Cardiac fibroblast (primary cell): ENCODE data around the gene CPSF6.

Experiments
- DNase-seq, 2 donors: peaks; one replicate each; pipeline versions ENCODE4 v3.0.0 to v3.0.0-alpha.2; 2010; ENCODE audit warnings: low read depth in 2 of 2
- H3K4me3 ChIP-seq, 2 donors: replicated peaks in 1 of 2; 1 replicate in 1 of 2; 2 replicates in 1 of 2; pipeline ENCODE4 v1.5.1; 2011; ENCODE audit warnings: low read depth in 2 of 2, low read length in 2 of 2, mild to moderate bottlenecking in 2 of 2, moderate library complexity in 1 of 2
- TF ChIP-seq, protein P1 (sequence below): IDR thresholded peaks from one replicate; pipeline ENCODE4 v1.5.1; 2011; ENCODE audit warnings: low read depth, mild to moderate bottlenecking, low read length, inconsistent platforms

The CPSF6 gene

DNA sequence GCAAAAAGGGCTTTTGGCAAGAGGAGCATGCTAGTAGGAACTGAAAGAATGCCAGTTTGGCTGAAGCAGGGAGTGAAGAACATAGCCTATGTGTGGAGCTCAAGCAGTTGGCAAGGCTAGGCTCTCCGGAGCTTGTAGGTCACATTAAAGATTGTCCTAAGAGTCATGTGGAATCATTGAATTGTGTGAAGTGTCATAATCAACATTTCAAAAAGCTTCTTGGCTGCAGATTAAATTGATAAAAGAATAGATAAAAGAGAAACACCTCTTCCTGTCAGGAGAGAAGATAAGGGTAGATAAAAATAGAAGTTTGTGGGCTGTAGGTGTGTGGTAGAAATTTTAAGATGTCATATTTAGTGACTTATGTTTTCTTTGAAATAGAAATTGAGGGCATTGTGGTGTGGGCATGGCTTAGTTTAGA lies 36.1 kb downstream of the CPSF6 start:
- peak in 1 of 2 donors; percentile 60 for DNase-seq
- H3K4me3 ChIP-seq, result no peak overlapping the region
- TF ChIP-seq, protein P1, sequence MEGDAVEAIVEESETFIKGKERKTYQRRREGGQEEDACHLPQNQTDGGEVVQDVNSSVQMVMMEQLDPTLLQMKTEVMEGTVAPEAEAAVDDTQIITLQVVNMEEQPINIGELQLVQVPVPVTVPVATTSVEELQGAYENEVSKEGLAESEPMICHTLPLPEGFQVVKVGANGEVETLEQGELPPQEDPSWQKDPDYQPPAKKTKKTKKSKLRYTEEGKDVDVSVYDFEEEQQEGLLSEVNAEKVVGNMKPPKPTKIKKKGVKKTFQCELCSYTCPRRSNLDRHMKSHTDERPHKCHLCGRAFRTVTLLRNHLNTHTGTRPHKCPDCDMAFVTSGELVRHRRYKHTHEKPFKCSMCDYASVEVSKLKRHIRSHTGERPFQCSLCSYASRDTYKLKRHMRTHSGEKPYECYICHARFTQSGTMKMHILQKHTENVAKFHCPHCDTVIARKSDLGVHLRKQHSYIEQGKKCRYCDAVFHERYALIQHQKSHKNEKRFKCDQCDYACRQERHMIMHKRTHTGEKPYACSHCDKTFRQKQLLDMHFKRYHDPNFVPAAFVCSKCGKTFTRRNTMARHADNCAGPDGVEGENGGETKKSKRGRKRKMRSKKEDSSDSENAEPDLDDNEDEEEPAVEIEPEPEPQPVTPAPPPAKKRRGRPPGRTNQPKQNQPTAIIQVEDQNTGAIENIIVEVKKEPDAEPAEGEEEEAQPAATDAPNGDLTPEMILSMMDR, result no peak

DNA sequence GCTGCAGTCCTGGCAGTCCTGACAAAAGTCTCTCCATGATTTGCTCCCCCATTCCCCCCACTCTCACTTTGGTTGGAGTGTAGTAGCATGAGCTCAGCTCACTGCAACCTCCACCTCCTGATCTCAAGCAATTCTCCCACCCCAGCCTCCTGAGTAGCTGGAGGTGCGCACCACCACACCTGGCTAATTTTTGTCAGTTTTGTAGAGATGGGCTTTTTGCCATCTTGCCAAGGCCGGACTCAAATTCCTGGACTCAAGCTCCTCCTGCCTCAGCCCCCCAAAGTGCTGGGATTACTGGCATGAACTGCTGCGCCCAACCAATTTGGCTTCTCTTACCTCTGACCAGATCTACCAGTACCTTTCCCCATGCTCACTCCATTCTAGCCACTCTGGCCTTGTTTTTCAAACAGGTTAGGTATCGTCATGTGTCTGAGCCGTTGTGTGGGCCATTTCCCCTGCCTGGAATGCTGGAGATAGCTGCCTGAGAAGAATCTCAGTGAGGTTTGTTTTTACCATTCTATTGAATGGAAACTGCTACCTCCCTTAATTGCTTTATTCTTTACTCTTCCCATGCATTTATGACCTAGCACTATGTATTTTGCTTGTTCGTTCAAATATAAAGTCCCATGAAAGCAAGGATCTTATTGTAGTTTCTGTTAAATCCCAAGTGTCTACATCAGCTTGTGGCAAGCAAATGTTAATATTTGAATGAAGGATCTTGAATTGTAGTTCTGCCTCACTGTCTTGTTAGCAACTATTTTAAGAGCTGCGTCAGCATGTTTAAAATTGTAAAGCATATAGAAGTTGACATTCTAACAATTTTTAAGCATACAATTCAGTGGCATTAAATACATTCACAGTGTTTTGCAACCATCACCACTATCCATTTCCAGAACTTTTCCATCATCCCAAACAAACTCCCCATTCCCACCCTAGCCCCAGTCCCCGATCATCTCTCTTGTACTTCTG lies 39.7 kb downstream of the CPSF6 start:
- no peak for DNase-seq
- TF ChIP-seq, protein P1, result no peak
- no peak overlapping the region for H3K4me3 ChIP-seq

DNA sequence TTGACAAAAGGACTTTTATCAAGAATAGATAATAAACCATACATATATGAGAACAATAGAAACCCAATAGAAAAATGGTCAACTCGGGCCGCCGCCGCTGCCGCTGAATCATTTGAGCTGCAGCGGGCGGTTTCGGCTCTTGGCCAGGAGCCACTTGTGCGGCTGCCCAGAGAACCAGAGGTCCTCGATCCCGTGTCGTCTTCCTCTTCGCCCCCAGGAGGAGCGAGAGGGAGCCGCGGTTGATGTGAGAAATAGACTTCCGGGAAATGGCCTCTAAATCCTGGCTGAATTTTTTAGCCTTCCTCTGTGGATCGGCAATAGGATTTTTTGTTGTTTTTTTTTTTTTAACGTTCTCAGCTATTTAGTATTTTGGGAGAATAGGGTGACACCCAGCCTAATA lies 44.8 kb downstream of the CPSF6 start:
- DNase-seq, result peak; percentile 84
- H3K4me3 ChIP-seq, result peak overlapping the region in 1 of 2 donors; percentile 11
- TF ChIP-seq, protein P1, result no peak

DNA sequence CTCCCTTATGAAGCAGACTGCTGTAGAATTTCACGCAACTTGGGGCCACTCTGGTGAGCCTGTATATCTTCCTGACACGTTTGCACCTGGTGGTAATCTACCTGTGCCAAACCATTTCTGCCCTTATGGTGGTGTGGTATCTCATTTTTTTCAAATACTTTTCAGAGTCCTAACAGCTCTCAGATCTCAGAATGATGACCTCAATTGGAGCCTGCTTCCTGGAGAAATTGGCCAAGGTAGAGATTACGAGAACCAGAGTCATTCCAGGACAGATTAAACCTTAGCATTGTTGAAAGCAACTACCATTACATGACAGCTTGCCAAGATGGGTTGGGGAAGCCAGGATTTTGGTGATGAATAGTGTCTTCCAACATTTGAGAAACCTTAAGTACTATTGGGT lies 48.2 kb downstream of the CPSF6 start:
- TF ChIP-seq, protein P1, result no peak
- DNase-seq, result no peak

DNA sequence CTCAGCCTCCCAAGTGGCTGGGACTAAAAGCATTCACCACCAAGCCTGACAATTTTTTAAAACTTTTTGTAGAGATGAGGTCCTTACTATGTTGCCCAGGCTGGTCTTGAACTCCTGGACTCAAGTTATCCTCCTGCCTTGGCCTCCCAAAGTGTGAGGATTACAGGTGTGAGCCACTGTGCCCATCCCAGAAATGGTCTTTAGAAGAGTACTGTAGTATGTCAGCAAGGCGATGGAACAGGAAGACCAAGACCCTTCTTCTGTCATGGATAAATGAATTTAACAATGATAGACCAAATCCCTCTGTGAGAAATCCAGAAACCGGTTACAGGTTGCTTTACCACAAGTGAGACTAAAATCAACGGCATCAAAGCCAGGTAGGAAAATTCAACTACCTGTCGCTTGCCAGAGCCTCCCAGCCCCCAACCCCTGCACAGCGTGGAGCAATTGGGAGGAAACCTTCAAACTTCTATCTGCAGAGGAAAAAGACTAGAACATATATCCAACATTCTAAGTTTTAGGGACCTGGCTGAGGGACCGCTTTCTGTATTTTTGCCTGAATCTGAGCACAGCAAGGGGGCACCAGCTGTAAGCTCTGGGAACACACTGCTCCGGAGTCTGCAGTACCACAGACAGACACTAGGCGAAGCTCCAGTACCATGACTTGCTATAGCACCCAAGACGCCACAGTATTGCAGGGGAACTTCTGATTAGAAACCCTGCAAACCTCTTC lies 51.3 kb downstream of the CPSF6 start:
- TF ChIP-seq, protein P1, result peak; percentile 98
- no peak overlapping the region for H3K4me3 ChIP-seq
- DNase-seq, result peak; percentile 85 to 89

More for the DNA sequence above, 48.2 kb downstream of the CPSF6 start:
- H3K4me3 ChIP-seq, result no peak overlapping the region

DNA sequence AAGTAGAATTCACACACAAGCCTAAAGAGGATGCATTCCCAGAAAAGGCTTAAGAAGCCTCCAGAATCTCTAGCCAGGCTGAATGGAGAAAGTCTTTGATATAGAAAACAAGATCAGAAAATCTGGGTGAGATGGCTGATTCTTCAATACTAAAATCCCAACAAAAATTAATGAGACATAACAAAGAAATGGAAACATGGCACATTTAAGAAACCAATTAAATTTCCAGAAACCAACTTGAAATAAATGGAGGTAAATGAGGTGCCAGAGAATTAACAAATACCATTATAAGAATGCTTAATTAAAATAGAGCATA lies 51.9 kb downstream of the CPSF6 start:
- TF ChIP-seq, protein P1, result no peak
- no peak overlapping the region for H3K4me3 ChIP-seq
- DNase-seq, result no peak
